ENCODE measurements around the gene FAM200C.

- no peak for TF ChIP-seq STAT1 (conservative IDR thresholded peaks at IDR 0.05)
- no peak for TF ChIP-seq ZNF384 (IDR thresholded peaks at IDR 0.05; ENCODE audit: borderline replicate concordance, low read depth, low read length)
- no peak for TF ChIP-seq RAD21 (IDR thresholded peaks at IDR 0.05; ENCODE audit: insufficient read depth, low read depth, low read length)
- TF ChIP-seq MYC (IDR thresholded peaks at IDR 0.05; ENCODE audit: insufficient read depth, insufficient read length, insufficient replicate concordance, low read length, severe bottlenecking) = no peak
- TF ChIP-seq, protein P1, sequence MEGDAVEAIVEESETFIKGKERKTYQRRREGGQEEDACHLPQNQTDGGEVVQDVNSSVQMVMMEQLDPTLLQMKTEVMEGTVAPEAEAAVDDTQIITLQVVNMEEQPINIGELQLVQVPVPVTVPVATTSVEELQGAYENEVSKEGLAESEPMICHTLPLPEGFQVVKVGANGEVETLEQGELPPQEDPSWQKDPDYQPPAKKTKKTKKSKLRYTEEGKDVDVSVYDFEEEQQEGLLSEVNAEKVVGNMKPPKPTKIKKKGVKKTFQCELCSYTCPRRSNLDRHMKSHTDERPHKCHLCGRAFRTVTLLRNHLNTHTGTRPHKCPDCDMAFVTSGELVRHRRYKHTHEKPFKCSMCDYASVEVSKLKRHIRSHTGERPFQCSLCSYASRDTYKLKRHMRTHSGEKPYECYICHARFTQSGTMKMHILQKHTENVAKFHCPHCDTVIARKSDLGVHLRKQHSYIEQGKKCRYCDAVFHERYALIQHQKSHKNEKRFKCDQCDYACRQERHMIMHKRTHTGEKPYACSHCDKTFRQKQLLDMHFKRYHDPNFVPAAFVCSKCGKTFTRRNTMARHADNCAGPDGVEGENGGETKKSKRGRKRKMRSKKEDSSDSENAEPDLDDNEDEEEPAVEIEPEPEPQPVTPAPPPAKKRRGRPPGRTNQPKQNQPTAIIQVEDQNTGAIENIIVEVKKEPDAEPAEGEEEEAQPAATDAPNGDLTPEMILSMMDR (IDR thresholded peaks at IDR 0.05 in 2 of 3, conservative IDR thresholded peaks at IDR 0.05 in 1 of 3; ENCODE audit: control insufficient read depth in 2 of 3, extremely low read depth in 1 of 3, insufficient read depth in 1 of 3, low read depth in 3 of 3, low read length in 3 of 3) = no peak
- no peak for TF ChIP-seq ATF3 (IDR thresholded peaks at IDR 0.05; ENCODE audit: borderline replicate concordance, extremely low read depth, low read depth, low read length)
Measured at GRCh38 chr5:160378330-160378729, 21.5 kb downstream of the FAM200C start.
